GM12874 (cell line): ENCODE results near the gene PHEX.

ENCODE experiments used
- CTCF ChIP-seq: IDR thresholded peaks from 2 replicates; pipeline ENCODE4 v1.5.1; 2011; ENCODE audit warnings: low read depth, mild to moderate bottlenecking, control low read depth, low read length, moderate library complexity; ENCODE audit not compliant: insufficient read depth

PHEX gene

GRCh38 chrX:22037911-22038537 is 5.9 kb downstream of the PHEX start:
- TF ChIP-seq CTCF, result no peak

GRCh38 chrX:22039541-22039940 is 7.4 kb downstream of the PHEX start:
- TF ChIP-seq CTCF, result no peak

GRCh38 chrX:22040184-22040583 is 8.1 kb downstream of the PHEX start:
- TF ChIP-seq CTCF, result no peak

- no peak for TF ChIP-seq CTCF
These were observed 9.9 kb downstream of the PHEX start for GRCh38 chrX:22041907-22042530.

- TF ChIP-seq CTCF, result no peak
These were observed 11.7 kb downstream of the PHEX start for GRCh38 chrX:22043872-22044271.

GRCh38 chrX:22047468-22047867 is 15.3 kb downstream of the PHEX start:
- no peak for TF ChIP-seq CTCF

- no peak for TF ChIP-seq CTCF
These were observed 21.4 kb downstream of the PHEX start for GRCh38 chrX:22053481-22053880.
